Kidney (tissue), 14 donors: Measurements from ENCODE around the gene FMN2. TPM values are rescaled to one million over a fixed set of nuclear protein-coding genes. Genes with fewer than 3 reads are reported as not detected.

Experiments
- DNase-seq, 5 donors: peaks; one replicate each; pipeline ENCODE4 v3.0.0-alpha.2; 2013 to 2020
- FAIRE-seq: peaks from 2 replicates; lab custom pipeline; 2012; peaks lifted over from hg19 to GRCh38; lab: Jason Lieb, UNC
- H3K27ac ChIP-seq, 2 donors: one replicate each; pipeline ENCODE4 v1.7.0; 2013; ENCODE audit warnings: low read depth in 2 of 2, low read length in 2 of 2, inconsistent platforms in 1 of 2
- H3K27me3 ChIP-seq: one replicate; pipeline ENCODE4 v1.7.1; 2013; ENCODE audit warnings: low read length, inconsistent platforms; ENCODE audit not compliant: control insufficient read depth, insufficient read depth
- H3K36me3 ChIP-seq, 3 donors: one replicate each; pipeline versions ENCODE4 v1.7.0 to v1.7.1; 2013; ENCODE audit warnings: low read length in 3 of 3, control low read depth in 1 of 3, inconsistent platforms in 1 of 3; ENCODE audit not compliant: insufficient read depth in 3 of 3, control insufficient read depth in 2 of 3
- H3K4me1 ChIP-seq, 3 donors: one replicate each; pipeline versions ENCODE4 v1.7.0 to v1.7.1; 2013; ENCODE audit warnings: low read length in 3 of 3, inconsistent platforms in 1 of 3, low read depth in 1 of 3; ENCODE audit not compliant: control insufficient read depth in 2 of 3, insufficient read depth in 2 of 3
- H3K4me3 ChIP-seq, 3 donors: one replicate each; pipeline versions ENCODE4 v1.7.0 to v1.8.1; 2013; ENCODE audit warnings: low read length in 3 of 3, control low read depth in 1 of 3, inconsistent platforms in 1 of 3
- H3K9ac ChIP-seq, 3 donors: one replicate each; pipeline versions ENCODE4 v1.7.0 to v1.7.1; 2013; ENCODE audit warnings: low read length in 3 of 3, control low read depth in 1 of 3, inconsistent platforms in 1 of 3
- H3K9me3 ChIP-seq, 3 donors: one replicate each; pipeline versions ENCODE4 v1.7.0 to v1.7.1; 2013; ENCODE audit warnings: low read length in 3 of 3, control low read depth in 1 of 3, inconsistent platforms in 1 of 3; ENCODE audit not compliant: control insufficient read depth in 2 of 3, insufficient read depth in 1 of 3
- intact Hi-C: fragments of 100-400 bp; cut with DNase I; formaldehyde crosslinking; loops from one replicate; pipeline ENCODE4 v1.11.1; 2022
- polyA plus RNA-seq: library from polyadenylated mRNA; stranded (reverse); fragments of 350-450 nt; fragmentation: Illumina TruSeq; extraction: RNeasy Lipid Tissue Mini Kit (QIAGEN cat#74804); gene quantifications from one replicate; pipeline ENCODE4 v1.2.3, GENCODE V29; 2014; ENCODE audit warnings: low read depth, low replicate concordance; ENCODE audit not compliant: insufficient read depth
- total RNA-seq: library from RNA; stranded (reverse); fragmentation: NEBNext Ultra II Directional; extraction: Animal tissue kit (Norgen Biotek cat#: 25700); gene quantifications from one replicate; pipeline ENCODE4 v1.2.1, GENCODE V29; 2021
- TF ChIP-seq, protein P1 (sequence below): IDR thresholded peaks from 3 replicates; pipeline ENCODE4 v1.5.1; 2012; ENCODE audit warnings: mild to moderate bottlenecking, moderate library complexity, borderline replicate concordance; ENCODE audit not compliant: insufficient read depth; ENCODE audit errors: extremely low read depth
- donor health status: control.
- donor health status: control.
- donor health status: control.
- donor health status: control.
- donor health status: control.
- donor health status: DM: yes; HTN: yes; CAD: no.
- donor health status: Normal renal cell carcinoma (clear cell type).

The FMN2 gene
- total and polyA plus RNA-seq, 2 donors from 2014 or later = 0.06 to 3.4 TPM

DNA sequence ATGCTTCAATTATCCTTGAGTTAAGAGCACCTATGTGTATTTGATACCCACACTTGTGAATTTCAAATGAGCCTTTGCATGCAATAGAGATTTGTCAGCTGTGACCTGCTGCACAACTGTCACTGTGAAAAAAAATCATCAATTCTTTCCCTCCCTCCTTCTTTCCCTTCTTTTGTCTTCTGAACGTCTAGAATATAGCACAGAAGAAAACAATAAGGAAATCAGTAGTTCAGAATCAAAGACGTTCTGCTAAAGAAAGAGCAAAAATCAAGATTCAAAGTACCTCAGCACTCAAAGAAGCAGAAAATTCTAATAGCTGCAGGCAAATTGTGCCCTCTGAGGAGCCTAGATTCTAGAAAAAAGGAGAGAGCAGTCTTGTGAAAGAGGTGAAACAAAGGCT, 1.7 kb upstream of the FMN2 start:
- Histone ChIP-seq H3K9ac (no peak overlapping the region), H3K27me3 (peaks cover 21% of the 10 kb centered on the region), H3K4me1 (peaks cover 0 to 2% (median 0%) of the 10 kb centered on the region in 3 donors), H3K9me3 (no peaks in the 10 kb centered on the region), H3K4me3 (no peak overlapping the region), H3K27ac (no peak overlapping the region), H3K36me3 (no peaks in the 10 kb centered on the region)
- intact Hi-C loops = no loop called here
- TF ChIP-seq, protein P1, sequence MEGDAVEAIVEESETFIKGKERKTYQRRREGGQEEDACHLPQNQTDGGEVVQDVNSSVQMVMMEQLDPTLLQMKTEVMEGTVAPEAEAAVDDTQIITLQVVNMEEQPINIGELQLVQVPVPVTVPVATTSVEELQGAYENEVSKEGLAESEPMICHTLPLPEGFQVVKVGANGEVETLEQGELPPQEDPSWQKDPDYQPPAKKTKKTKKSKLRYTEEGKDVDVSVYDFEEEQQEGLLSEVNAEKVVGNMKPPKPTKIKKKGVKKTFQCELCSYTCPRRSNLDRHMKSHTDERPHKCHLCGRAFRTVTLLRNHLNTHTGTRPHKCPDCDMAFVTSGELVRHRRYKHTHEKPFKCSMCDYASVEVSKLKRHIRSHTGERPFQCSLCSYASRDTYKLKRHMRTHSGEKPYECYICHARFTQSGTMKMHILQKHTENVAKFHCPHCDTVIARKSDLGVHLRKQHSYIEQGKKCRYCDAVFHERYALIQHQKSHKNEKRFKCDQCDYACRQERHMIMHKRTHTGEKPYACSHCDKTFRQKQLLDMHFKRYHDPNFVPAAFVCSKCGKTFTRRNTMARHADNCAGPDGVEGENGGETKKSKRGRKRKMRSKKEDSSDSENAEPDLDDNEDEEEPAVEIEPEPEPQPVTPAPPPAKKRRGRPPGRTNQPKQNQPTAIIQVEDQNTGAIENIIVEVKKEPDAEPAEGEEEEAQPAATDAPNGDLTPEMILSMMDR = no peak
- FAIRE-seq (no peak), DNase-seq (no peak)

DNA sequence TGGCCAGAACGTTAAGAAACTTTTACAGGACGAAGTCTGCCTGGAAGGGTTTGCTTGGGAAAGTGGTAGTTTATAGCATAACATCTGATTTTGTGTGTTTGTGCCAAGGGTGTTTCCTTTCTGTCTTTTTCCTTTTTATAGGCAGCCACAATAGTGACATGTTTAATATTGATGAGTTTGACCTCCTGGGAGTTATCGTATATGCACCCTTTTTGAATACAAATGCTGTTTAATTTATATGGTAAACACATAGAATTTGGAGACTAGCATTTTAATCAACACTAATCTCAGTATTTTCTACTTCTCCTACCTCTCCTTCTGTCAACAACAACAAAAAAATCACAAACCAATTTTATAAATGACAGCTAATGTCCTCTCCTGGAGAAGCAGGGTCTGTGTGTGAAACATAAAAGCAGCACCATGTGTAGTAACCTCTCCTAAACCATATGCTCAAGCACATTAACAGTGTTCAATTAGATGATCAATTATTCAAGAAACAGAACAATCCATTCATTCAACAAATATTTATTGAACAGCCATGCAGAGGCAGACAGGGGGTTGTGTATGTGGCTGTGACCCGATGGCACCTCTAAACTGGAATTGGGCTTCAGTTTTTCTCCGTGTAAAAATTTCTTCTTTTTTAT, 604 bp upstream of the FMN2 start:
- no peaks in the 10 kb centered on the region for H3K9me3 ChIP-seq
- no peak overlapping the region for H3K4me3 ChIP-seq
- no peak overlapping the region for H3K9ac ChIP-seq
- no peak for DNase-seq
- H3K36me3 ChIP-seq = no peaks in the 10 kb centered on the region
- peaks cover 0 to 2% (median 0%) of the 10 kb centered on the region in 3 donors for H3K4me1 ChIP-seq
- TF ChIP-seq, protein P1 = no peak
- peaks cover 21% of the 10 kb centered on the region for H3K27me3 ChIP-seq
- FAIRE-seq = no peak
- intact Hi-C loops = no loop called here
- H3K27ac ChIP-seq = no peak overlapping the region

DNA sequence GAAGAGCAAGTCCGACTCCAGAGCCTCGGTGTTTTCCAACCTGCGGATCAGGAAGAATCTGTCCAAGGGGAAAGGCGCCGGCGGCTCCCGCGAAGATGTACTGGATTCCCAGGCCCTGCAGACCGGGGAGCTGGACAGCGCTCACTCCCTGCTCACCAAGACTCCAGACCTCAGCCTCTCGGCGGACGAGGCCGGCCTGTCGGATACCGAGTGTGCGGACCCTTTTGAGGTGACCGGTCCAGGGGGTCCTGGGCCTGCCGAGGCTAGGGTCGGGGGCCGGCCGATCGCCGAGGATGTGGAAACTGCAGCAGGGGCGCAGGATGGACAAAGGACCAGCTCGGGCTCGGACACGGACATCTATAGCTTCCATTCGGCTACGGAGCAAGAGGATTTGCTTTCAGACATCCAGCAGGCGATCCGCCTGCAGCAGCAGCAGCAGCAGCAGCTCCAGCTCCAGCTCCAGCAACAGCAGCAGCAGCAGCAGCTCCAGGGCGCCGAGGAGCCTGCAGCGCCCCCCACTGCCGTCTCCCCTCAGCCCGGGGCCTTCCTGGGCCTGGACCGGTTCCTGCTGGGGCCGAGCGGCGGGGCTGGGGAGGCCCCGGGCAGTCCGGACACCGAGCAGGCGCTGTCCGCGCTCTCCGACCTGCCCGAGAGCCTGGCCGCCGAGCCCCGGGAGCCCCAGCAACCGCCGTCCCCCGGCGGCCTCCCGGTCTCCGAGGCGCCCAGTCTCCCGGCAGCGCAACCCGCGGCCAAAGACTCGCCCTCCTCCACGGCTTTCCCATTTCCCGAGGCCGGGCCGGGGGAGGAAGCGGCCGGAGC, 827 bp downstream of the FMN2 start:
- DNase-seq (peak; percentile 69 to 75 (median 70)), FAIRE-seq (no peak)
- Histone ChIP-seq H3K4me3 (peak overlapping the region in 1 of 3 donors; percentile 11), H3K4me1 (peaks cover 0 to 2% (median 0%) of the 10 kb centered on the region in 3 donors), H3K27ac (no peak overlapping the region), H3K27me3 (peaks cover 21% of the 10 kb centered on the region), H3K9me3 (no peaks in the 10 kb centered on the region), H3K36me3 (no peaks in the 10 kb centered on the region), H3K9ac (no peak overlapping the region)
- TF ChIP-seq, protein P1 = no peak
- intact Hi-C loops = no loop called here
